ENCODE results near the gene CDH26.

CDH26 gene

DNA sequence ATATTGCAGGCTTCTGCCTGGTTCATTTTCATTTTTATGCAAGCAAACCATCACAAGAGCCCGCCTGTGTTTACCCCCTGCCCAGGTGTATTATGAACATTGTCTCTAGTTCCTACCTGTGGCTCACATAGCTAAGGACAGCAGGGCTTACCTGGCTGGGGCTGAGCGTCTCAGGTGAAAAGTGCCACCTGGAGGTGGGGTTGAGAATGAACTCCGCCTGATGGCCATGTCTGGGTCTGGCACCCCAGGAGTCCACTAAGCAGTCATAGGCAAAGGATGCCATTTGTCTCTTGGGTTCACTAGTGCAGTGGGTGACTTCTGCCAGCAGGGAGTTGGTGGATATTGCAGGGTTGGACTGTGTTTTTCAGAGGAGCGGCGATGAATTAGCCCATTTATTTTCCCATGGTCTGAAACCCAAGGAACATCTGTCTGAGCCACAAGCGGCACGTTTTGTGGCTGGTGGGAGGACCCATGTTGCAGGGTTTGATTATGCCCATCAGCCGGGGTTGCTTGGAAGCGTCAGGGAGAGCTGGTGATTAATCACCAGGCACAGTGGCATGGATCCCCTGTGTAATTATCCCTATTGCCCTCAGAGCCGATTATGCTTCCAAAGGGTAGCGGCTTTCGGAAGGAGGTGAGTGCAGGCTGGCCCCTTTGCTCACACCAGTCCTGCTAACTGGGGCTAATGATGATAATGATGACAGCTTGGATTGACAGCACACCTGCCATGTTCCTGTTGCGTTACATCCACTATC lies 92.1 kb downstream of the CDH26 start:
- peak; percentile 39 to 83 for DNase-seq (ENCODE audit: low read depth in 1 of 2, low spot score in 1 of 2)
- in situ Hi-C loops (cut with HindIII; ENCODE audit: low pct_unique_long_range_greater_than_20kb, low sequenced_read_pairs) = no loop called here
- TF ChIP-seq JUND (IDR thresholded peaks at IDR 0.05; ENCODE audit: low read depth) = no peak

DNA sequence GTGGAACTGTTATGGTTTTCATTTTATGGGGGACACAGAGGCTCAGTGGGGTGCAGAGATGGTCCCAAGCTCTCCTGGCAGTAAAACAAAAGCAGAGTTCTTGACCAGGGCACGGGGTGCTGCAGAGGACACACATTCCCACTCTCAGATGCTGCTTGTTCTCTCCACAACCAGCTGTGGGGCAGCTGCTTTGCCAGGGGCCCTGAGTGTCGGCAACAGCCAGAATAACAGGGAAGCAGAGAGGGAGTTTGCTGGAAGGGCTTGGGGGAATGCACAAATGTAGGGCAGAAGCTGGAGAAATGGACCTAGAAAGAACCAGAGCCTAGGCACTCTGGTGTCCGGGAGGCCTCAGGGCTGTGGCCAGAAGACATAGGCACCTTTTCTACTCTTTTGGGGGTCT lies 93.7 kb downstream of the CDH26 start:
- no peak for TF ChIP-seq JUND (IDR thresholded peaks at IDR 0.05; ENCODE audit: low read depth)
- in situ Hi-C loops (cut with HindIII; ENCODE audit: low pct_unique_long_range_greater_than_20kb, low sequenced_read_pairs) = no loop called here
- no peak for DNase-seq (ENCODE audit: low read depth in 1 of 2, low spot score in 1 of 2)

DNA sequence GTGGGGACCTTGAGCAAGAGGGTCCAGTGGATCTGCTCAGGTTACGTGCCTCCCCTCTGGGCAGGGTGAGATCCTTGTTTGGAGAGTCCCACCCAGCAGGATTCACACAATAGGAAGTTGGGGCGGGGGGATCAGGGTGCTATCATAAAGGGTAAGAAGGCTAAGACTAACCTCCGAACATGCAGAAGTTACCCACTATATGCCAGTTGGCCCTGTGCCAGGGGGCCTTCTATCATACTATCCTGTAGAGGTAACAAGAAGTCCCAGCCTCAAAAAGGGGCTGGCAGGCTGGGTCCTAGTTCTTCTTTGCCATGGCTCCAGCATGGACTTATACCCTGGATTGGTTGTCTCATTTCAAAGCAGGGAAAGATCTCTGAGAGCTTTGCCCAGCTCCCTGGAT lies 94.1 kb downstream of the CDH26 start:
- in situ Hi-C loops (cut with HindIII; ENCODE audit: low pct_unique_long_range_greater_than_20kb, low sequenced_read_pairs) = no loop called here

DNA sequence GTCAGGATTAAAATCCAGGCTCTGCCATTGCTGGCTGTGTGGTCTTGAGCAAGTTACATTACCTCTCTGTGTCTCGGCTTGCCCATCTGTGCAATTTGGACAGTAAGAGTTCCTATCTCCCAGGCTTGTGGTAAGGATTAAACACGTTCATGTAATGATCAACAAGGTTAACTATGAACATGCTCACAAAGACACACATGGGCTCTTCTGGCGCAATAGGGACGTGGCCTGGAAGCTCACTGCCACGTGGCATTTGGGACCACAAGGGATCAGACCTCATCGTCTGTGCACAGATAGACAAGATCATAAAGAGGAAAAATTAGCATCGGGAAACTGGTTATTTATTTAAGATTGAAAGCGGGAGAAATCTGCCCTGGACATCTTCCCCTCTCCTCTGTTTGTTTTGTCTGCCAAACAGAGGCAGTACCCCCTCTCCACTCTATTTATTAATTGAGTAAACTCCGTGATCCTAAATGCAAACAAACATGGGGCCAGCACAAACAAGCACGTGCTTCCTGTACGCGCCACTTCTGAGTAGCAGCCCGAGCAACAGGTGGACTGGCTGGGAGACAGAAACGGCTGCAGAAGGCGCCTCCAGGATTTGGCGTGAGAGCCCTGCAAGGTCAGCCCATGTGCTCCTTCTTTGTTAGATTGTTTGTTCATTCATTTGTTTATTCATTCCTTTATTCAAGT lies 95.0 kb downstream of the CDH26 start:
- TF ChIP-seq JUND (IDR thresholded peaks at IDR 0.05; ENCODE audit: low read depth) = no peak; the same call in 1 of the 2 replicates
- in situ Hi-C loops (cut with HindIII; ENCODE audit: low pct_unique_long_range_greater_than_20kb, low sequenced_read_pairs) = no loop called here
- peak; percentile 28 to 79 for DNase-seq (ENCODE audit: low read depth in 1 of 2, low spot score in 1 of 2)

More for the DNA sequence above, 94.1 kb downstream of the CDH26 start:
- no peak for TF ChIP-seq JUND (IDR thresholded peaks at IDR 0.05; ENCODE audit: low read depth)
- DNase-seq (ENCODE audit: low read depth in 1 of 2, low spot score in 1 of 2) = no peak

DNA sequence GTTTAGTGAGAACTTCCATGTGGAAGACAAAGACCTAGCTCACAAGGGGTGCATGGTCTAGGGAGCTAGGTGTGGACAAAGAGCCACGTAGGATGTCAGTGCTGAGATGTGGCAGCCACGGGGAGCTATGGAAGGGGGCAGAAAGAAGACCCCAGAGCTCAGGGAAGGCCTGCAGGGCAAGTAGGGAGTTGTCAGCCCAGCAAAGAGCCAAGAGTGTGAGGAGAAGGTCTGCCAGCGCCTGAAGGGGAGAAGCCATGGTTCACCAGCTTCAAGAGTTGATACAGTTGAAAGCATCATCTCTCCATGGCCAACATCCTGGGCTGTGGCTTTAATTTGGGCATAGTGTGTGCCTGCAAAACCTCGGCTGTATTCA lies 95.6 kb downstream of the CDH26 start:
- in situ Hi-C loops (cut with HindIII; ENCODE audit: low pct_unique_long_range_greater_than_20kb, low sequenced_read_pairs) = no loop called here
- DNase-seq (ENCODE audit: low read depth in 1 of 2, low spot score in 1 of 2) = no peak
- no peak for TF ChIP-seq JUND (IDR thresholded peaks at IDR 0.05; ENCODE audit: low read depth)

DNA sequence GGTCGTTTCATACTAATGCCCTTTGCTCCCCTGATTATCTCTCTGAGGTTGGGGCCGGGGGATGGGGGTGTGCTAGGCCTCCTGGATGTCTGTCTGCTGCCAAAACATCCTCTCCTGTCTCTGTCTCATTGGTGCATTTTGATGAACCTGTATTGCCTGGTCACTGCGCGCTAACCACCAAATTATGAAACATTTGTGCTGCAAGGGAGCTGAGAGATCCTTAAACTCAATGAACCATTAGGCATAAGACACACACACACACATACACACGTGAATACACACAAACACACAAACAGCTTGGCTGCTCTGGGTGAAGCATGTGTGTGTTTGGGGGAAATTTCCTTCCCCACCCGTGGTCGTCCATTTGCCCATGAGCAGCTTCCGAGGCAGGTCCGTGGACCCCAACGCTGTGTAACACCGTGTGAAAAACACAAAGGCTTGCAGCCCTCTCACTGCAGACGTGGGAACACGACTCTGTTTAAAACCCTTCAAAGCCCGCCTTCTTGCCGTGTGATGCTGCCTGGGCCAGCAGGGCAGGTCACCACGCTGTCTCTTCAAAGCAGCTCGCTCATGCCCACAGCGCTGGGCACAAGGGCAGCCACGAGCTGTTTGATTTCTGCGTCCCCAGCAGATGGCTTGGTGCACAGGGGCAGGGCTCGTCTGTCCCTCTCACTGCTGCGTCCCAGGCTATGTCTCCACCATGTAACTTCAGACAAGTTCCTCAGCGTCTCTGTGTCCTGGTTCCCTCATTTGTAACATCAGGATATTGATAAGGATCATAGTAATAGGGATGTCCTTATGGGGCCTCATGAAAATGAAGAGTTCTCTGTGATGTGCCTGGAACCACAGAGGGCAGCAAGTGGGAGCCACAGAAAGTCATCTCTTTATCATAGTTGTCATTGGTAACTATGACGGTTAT lies 96.8 kb downstream of the CDH26 start:
- TF ChIP-seq JUND (IDR thresholded peaks at IDR 0.05; ENCODE audit: low read depth) = no peak
- in situ Hi-C loops (cut with HindIII; ENCODE audit: low pct_unique_long_range_greater_than_20kb, low sequenced_read_pairs) = no loop called here
- no peak for DNase-seq (ENCODE audit: low read depth in 1 of 2, low spot score in 1 of 2)

DNA sequence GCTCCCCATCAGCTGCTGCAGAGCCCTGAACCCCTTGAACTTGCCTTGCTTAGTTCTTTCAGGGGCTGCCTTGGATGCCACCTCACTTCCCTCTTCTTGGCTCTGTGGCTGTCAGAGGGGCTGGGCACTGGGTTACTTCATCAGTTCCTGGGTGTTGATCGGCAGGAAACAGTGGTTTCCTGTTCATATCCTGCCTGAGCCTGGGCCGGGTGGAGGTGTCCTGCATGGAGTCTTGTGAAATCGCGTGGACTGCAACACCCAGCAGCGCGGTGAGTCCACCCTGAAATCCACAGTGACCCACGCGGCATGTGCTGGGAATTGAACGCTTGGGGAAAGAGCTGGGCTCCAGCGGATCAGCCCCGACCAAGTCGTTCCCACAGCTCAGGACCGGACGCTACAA lies 97.5 kb downstream of the CDH26 start:
- in situ Hi-C loops (cut with HindIII; ENCODE audit: low pct_unique_long_range_greater_than_20kb, low sequenced_read_pairs) = no loop called here
- DNase-seq (ENCODE audit: low read depth in 1 of 2, low spot score in 1 of 2) = no peak
- TF ChIP-seq JUND (IDR thresholded peaks at IDR 0.05; ENCODE audit: low read depth) = no peak

DNA sequence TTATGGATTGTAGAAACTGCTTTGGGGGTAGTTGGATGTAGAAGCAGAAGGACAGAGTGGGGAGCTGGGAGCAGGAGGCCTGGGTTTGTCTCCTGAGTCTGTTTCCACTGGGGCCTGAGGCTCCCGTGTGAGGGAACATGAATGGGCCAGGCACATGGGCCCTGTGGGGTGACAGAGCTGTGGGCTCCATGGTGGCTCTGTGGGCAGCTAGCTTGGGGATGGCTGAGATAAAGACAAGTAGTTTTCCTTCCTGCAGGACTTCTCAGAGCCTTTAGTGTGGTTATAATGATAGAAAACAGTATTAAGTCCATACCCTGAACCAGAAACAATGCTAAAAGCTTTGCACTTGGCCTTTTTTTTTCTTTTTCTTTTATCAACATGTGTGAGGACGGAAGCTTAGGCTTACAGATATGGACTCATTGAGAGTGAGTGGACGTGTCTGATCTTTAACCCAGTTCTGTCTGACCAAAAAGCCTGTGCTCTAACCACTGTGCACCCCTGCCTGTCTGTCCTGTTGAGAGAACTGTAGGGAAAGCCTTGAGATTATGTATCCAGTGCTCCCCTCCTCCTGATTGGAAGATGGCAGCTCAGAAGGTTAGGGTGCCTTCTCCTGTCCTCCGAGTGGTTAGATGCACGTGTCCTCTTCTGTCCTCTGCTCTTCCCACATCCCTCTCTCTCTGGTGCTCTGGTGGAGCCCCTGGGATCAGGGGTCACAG lies 98.3 kb downstream of the CDH26 start:
- no peak for DNase-seq (ENCODE audit: low read depth in 1 of 2, low spot score in 1 of 2)
- TF ChIP-seq JUND (IDR thresholded peaks at IDR 0.05; ENCODE audit: low read depth) = no peak
- in situ Hi-C loops (cut with HindIII; ENCODE audit: low pct_unique_long_range_greater_than_20kb, low sequenced_read_pairs) = no loop called here

DNA sequence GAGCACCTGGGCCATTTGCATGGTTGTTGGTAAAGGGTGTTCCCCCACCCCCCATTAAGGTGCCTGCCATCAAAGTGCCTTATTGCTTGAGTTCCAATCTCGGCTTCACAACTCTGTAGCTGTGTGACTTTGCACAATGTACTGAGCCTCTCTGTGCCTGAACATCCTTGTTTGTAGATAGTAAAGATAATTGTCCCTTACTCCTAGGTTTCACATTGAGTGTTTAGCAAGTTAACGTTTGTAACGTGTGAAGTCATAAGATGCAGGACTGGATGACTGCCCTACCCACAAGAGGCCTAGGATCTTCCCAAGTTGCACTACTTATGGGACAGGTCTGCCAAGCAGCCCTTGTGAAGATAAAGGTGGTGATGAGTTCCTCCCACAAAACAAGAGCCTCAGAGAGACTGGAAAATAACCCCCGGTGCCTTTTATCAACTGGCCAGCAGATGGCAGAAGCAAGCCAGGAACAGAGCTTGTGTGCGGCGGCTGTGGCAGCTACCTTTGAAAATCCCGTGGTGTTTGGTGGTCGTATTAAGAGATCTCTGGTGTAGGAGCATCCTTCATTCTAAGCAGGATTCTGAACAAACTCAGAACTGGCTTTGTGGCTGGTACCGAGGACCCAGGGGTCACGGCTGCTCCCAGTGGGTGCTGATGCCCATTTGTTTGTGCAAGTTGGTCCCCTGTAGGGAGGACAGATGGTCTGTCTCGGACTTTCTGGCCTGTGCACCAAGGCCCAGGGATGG lies 99.1 kb downstream of the CDH26 start:
- no peak for TF ChIP-seq JUND (IDR thresholded peaks at IDR 0.05; ENCODE audit: low read depth)
- DNase-seq (ENCODE audit: low read depth in 1 of 2, low spot score in 1 of 2) = peak; percentile 71 to 79
- in situ Hi-C loops (cut with HindIII; ENCODE audit: low pct_unique_long_range_greater_than_20kb, low sequenced_read_pairs) = no loop called here

DNA sequence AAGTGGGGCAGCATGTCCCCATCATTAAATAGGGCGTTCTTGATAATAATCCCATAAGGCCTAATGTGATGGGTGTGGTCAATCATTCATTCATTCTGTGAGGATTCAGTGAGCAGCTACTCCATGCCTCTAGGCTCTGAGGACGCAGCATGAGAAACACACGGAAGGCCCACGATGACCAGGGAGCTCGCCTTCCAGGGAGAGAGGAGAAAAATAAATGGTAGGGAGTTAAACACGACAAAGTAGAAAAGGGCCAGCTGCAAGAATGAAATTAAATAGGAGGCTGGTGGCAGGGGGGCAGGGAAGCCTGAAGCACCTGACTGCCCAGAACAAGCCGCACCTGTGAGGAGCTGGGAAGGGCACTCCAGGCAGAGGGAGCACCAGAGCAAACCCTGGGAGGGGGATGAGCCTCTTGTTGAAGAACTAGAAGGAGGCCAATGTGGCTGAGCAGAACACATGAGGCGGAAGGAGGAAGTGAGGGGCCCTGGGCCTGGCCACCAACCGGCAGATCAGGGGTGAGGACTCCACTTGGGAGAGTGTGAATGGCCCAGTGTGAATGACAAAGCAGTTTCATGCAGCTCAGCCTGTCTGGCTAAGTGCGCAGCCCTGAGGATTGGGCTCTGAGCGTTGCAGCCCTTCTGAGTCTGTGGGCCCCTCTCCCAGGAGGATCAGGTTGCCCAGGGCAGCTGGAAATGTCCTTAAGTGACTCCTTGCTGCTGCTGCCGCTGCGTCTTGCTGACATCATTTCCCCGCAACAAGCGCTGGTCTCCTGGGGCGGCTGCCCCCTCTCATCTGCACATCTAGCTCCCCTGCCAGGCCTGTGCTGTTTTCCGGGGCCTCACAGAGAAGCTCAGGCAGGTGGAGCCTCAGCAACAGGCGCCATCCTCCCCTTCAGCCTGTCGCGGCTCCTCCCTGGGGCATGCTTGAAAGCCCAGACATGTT lies 99.9 kb downstream of the CDH26 start:
- TF ChIP-seq JUND (IDR thresholded peaks at IDR 0.05; ENCODE audit: low read depth) = no peak
- DNase-seq (ENCODE audit: low read depth in 1 of 2, low spot score in 1 of 2) = no peak
- in situ Hi-C loops (cut with HindIII; ENCODE audit: low pct_unique_long_range_greater_than_20kb, low sequenced_read_pairs) = no loop called here

DNA sequence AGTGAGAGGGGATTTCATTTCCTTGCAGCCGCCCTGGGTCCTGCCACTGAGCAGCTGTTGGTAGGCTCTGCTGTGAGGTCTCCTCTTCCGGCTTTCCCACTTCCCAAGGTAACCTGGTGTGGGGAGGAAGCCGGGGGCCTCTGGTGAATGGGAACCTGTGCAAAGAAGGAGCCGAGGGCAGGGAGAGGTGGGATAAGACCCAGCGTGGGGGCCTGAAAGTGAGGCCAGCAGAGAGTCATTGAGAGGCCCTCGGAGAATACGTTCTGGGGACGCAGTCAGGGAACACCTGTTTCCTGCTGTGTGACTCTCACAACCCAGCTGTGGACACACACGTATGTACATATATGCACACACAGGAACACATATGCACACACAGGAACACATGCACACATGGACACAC lies 100.7 kb downstream of the CDH26 start:
- no peak for DNase-seq (ENCODE audit: low read depth in 1 of 2, low spot score in 1 of 2)
- in situ Hi-C loops (cut with HindIII; ENCODE audit: low pct_unique_long_range_greater_than_20kb, low sequenced_read_pairs) = no loop called here
- no peak for TF ChIP-seq JUND (IDR thresholded peaks at IDR 0.05; ENCODE audit: low read depth)

All from T47D (cell line).